Right lobe of liver (tissue), 4 donors: ENCODE measurements around the gene PRH2.

Experiments used
- CTCF ChIP-seq, 4 donors: fragments of 200-600 bp in 3 of 4; fragments of 450-650 bp in 1 of 4; IDR thresholded peaks; one replicate each; pipeline versions ENCODE4 v1.5.1 to v1.8.0; 2016 to 2022; ENCODE audit warnings: antibody characterized with exemption in 4 of 4, mild to moderate bottlenecking in 2 of 4
- POLR2A ChIP-seq: fragments of 450-650 bp; IDR thresholded peaks from one replicate; pipeline ENCODE4 v1.6.1; 2017; ENCODE audit warnings: antibody characterized with exemption, mild to moderate bottlenecking
- donor health status: DM: no; HTN: no; CAD: no.
- donor health status: DM: no; HTN: no; CAD: no.
- donor health status: DM: no; HTN: yes; CAD: no.

DNA sequence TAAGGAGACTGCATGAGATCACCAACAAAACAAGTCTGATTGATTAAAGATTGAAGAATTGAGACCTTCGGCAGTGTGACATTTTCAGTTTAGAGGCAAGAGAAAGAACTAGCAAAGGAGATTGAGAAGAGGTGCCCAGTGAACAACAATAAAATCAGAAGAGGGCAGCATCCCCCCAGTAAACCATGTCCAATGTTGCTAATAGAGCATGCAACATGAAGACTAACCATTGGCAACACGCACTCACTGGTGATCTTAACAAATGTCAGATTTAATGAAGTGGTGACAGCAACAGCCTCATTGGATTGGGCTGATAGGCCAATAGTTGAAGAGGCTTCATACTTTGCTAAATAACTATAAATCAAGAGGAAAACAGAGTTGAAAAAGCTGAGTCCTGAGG lies 30.8 kb downstream of the PRH2 start:
- TF ChIP-seq CTCF (IDR thresholded peaks at IDR 0.05) (no peak), POLR2A (no peak)
